Large intestine (tissue), 3 donors: ENCODE measurements around the gene MAN1A2. TPM values are rescaled to one million over a fixed set of nuclear protein-coding genes. Genes with fewer than 3 reads are reported as not detected.
"Not testable (repeated sequence)": the region's sequence is repeated elsewhere in the genome, so short reads cannot be mapped to it uniquely, and the experiment has no call there.

ENCODE experiments used
- DNase-seq, 2 donors: peaks; one replicate each; pipeline versions ENCODE4 v3.0.0 to v3.0.0-alpha.2; 2013
- H3K27ac ChIP-seq: one replicate; pipeline ENCODE4 v1.5.1; 2013; ENCODE audit warnings: low read length
- H3K27me3 ChIP-seq: 2 replicates; pipeline ENCODE4 v1.6.1; 2013; ENCODE audit warnings: low read length; ENCODE audit not compliant: control insufficient read depth, insufficient read depth
- H3K36me3 ChIP-seq: 2 replicates; pipeline ENCODE4 v1.6.1; 2013; ENCODE audit warnings: low read length; ENCODE audit not compliant: control insufficient read depth, insufficient read depth
- H3K4me1 ChIP-seq: one replicate; pipeline ENCODE4 v1.6.1; 2013; ENCODE audit warnings: low read length; ENCODE audit not compliant: control insufficient read depth, insufficient read depth
- H3K4me3 ChIP-seq: one replicate; pipeline ENCODE4 v1.5.1; 2013; ENCODE audit warnings: low read length
- H3K9me3 ChIP-seq: one replicate; pipeline ENCODE4 v1.6.1; 2013; ENCODE audit warnings: mild to moderate bottlenecking, low read depth, low read length, moderate library complexity; ENCODE audit not compliant: control insufficient read depth
- WGBS: methylation state at CpG from one replicate; pipeline ENCODE4 v1.1.5; 2013; ENCODE audit warnings: low lambda C conversion rate; ENCODE audit not compliant: insufficient coverage; 5-methylcytosine and 5-hydroxymethylcytosine counted together
- polyA plus RNA-seq: library from polyadenylated mRNA; unstranded; fragments of 120-200 nt; gene quantifications from one replicate; pipeline ENCODE4 v1.2.1, GENCODE V29; 2013

The MAN1A2 gene
- polyA plus RNA-seq, 1 donor = 28.3 TPM

DNA sequence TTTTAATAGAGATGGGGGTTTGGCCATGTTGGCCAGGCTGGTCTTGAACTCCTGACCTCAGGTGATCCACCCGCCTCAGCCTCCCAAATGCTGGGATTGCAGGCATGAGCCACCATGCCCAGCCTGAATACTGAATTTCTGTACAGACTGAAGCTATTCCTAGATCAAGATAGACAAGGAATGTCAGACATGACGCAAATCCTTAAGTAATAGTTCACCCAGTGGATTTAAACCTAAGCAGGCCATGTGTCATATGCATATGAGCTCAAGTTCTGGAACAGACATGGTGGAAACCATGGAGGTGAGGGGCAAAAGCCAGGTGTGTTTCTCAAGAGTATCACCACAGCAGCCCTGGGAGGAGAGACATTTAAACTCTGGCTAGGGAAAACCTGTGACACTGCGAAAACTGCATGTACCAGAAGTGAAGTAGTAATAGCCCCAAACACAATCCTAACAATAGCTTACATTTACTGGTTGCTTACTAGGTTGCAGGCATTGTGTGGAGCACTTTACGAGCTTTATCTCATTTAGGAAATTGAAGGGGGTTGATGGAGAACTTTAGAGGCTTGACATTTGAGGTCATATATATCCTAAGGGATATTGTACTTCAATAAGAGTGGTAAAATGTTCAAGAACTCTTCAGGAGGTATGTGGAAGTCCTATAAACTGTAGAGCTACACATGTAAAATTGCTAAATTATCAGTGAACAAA lies 31.7 kb upstream of the MAN1A2 start:
- Histone ChIP-seq H3K27me3 (no peaks in the 10 kb centered on the region), H3K36me3 (no peaks in the 10 kb centered on the region), H3K4me3 (no peak overlapping the region), H3K27ac (no peak overlapping the region), H3K9me3 (no peaks in the 10 kb centered on the region), H3K4me1 (peaks cover 6% of the 10 kb centered on the region)
- no peak for DNase-seq
- 71% methylated on average over 1 of the region's 4 CpGs for WGBS

DNA sequence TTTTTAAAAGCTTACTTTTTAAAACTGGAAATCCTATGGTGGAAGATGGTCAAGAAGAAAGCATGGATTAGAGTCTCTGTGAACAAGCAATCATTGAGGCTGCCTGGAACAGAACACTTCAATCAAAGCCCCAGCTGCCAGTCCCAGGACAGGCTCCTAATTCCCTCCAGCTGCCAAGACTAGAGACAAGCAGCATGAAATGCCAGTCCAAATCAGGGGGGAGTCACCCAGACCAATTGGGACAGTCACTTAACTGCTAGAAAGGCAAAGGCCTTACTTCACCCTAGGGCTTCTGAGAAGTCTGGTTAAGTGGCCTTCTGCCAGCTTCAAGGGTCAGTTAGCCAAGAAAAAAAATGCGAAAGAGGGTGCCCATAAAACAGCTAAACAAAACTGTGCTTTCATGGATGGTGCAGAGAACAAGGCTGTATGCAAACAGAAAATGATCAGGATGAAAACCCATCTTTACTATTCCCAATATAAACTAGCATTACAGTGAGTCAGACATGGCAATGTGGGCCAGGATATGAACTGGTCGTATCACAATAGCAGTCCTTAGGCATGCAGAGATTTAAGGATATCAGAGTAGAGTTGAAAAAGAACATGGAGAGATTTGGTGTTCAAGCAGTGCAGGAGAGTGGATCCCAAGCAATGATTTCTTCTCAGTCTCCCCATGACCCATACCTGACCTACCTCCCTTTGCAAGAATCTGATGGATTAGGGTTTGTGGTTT lies 31.0 kb upstream of the MAN1A2 start:
- Histone ChIP-seq H3K27me3 (no peaks in the 10 kb centered on the region), H3K4me3 (no peak overlapping the region), H3K4me1 (peaks cover 6% of the 10 kb centered on the region), H3K27ac (no peak overlapping the region), H3K36me3 (no peaks in the 10 kb centered on the region), H3K9me3 (no peaks in the 10 kb centered on the region)
- no peak for DNase-seq
- 0% methylated on average over 1 of the region's 2 CpGs for WGBS

DNA sequence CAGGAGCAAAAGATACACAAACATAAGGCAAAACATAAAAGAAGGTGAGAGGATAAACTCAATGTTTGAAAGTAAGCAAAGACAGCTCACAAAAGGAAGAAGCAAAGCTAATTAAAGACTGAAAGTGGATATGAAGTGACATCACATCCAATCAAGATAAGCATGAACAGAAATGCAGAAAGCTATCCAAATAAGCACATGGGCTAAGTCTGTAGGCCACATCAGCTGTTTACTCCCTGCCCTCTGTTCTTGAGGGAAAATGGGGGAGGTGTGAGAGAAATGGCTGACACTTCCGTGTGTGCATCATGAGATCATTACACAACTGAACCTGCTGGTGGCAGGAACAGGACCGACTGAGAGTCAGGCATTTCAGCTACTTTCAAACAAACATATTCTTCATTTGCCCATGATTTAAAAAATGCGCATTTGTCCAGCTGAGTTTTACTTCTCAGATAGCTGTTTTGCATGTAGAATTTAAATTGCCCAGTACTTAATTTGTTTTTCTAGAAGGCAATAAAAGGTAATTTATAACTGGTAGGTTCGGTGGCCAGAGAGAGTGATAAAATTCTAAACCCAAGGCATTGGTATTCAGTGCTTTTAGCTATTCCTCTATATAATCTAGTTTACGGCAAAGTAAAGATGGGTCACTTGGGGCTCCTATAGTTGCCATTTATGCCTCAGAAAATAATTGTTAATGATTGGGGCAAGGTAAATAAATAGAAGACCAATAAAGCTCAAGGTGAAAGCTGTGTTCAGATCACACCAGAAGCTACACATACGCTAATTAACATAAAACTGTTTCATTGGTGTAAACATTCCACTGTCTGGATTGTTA lies 27.2 kb upstream of the MAN1A2 start:
- WGBS = 38% methylated on average over 2 of the region's 6 CpGs
- H3K9me3 ChIP-seq = no peaks in the 10 kb centered on the region
- peak overlapping the region; percentile 82 for H3K27ac ChIP-seq
- no peaks in the 10 kb centered on the region for H3K36me3 ChIP-seq
- H3K4me1 ChIP-seq = peaks cover 6% of the 10 kb centered on the region
- H3K4me3 ChIP-seq = peak overlapping the region; percentile 19
- peak; percentile 90 to 95 for DNase-seq
- H3K27me3 ChIP-seq = no peaks in the 10 kb centered on the region

DNA sequence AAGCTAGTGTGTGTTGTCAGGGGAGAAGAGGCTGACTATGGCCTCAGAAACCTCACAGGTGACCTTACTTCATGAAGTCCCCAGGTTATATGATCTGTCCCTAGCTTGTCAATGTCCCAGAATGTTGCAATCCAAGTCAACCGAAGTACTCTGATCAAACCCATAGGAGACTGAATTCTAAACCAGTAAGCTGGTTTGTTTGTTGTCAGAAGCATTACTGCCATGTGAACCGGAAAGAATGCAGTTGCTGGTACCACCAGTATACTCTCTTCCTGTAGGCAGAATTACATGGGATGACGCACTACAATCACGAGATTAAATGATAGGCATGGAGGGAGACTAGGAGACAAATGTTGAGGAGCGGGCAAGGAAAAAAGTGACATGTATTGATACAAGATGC lies 26.1 kb upstream of the MAN1A2 start:
- H3K27me3 ChIP-seq = no peaks in the 10 kb centered on the region
- no peak for DNase-seq
- H3K36me3 ChIP-seq = no peaks in the 10 kb centered on the region
- H3K4me3 ChIP-seq = no peak overlapping the region
- peaks cover 6% of the 10 kb centered on the region for H3K4me1 ChIP-seq
- H3K9me3 ChIP-seq = no peaks in the 10 kb centered on the region
- WGBS = no CpG with 5 or more reads among the region's 5 CpGs
- no peak overlapping the region for H3K27ac ChIP-seq

DNA sequence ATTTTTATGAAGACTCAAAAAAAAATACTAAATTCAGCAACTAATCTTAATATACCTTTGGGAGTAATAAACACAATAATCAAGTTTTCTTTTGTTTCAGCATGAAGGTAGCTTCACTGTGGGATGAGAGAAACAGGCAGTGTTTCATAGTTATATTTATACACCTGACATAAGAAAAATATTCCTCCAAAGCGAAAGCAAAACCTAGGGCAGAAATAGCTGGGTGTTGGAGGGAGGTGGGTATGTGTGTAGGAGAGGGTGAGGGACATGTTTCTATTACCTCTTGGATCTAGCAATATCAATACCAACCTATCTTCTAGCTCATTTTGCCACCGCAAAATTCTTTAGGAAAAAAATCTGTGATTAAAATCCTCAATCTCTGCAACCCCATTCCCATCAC lies 24.9 kb upstream of the MAN1A2 start:
- 86% methylated on average over 1 of the region's 2 CpGs for WGBS
- no peaks in the 10 kb centered on the region for H3K36me3 ChIP-seq
- H3K4me3 ChIP-seq = no peak overlapping the region
- H3K27ac ChIP-seq = no peak overlapping the region
- no peaks in the 10 kb centered on the region for H3K9me3 ChIP-seq
- DNase-seq = peak in 1 of 2 donors; percentile 46
- no peaks in the 10 kb centered on the region for H3K27me3 ChIP-seq
- peaks cover 6% of the 10 kb centered on the region for H3K4me1 ChIP-seq

DNA sequence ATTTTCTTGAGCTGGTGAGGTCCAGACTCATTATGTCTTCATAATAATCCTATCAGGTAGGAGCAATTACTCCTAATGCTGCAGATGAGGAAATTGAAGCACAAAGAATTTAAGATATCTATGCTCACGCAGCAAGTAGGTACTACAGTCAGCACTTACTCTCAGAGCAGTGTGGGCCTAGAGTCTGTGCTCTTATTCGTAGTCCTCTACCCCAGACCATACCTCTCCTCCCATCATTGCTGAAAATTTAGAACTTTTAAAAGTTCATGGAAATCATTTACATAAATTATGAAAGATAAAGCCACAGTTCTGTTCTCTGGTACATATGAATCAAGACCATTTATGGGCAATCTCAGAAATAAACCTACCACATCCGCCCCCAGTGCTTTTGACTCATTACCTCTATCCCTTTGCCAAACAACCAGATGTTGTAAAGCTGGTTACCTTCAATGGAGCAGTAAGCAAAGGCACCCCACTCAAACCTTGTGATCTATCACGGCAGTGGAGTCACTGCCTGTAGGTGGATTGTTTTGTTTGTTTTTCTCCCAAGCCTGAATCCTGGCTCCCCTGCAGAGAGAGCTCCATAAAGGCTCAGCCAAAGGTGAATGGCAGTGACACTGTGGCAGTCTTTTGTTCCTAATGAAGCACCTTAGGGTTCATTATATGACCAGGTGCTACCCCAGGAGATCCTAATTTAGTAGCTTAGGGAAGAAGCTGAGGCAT lies 20.9 kb upstream of the MAN1A2 start:
- no CpG with 5 or more reads among the region's 4 CpGs for WGBS
- DNase-seq = no peak
- Histone ChIP-seq H3K4me1 (no peaks in the 10 kb centered on the region), H3K4me3 (no peak overlapping the region), H3K36me3 (no peaks in the 10 kb centered on the region), H3K27me3 (no peaks in the 10 kb centered on the region), H3K9me3 (no peaks in the 10 kb centered on the region), H3K27ac (no peak overlapping the region)

DNA sequence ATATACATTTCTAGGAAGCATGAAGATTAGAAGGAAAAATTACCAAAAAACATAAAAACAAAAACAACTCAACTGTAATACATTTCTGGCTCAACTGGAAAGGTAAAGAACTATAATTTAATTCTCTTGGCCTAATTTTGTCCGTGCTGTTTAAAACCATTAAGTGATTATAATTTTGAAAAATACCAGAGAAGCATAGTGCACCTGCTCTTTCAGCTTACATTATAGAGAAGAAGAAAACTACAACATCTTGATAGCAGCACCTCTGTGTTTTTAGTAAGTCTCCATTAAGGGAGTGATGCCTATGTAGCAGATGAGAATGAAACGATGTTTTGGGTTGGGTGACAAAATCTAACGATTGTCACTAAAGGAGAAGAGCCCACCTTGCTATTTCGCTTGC lies 19.3 kb upstream of the MAN1A2 start:
- Histone ChIP-seq H3K36me3 (no peaks in the 10 kb centered on the region), H3K9me3 (no peaks in the 10 kb centered on the region), H3K4me1 (no peaks in the 10 kb centered on the region), H3K27ac (no peak overlapping the region), H3K27me3 (no peaks in the 10 kb centered on the region), H3K4me3 (no peak overlapping the region)
- DNase-seq = no peak
- 90% methylated on average over 2 of the region's 4 CpGs for WGBS

DNA sequence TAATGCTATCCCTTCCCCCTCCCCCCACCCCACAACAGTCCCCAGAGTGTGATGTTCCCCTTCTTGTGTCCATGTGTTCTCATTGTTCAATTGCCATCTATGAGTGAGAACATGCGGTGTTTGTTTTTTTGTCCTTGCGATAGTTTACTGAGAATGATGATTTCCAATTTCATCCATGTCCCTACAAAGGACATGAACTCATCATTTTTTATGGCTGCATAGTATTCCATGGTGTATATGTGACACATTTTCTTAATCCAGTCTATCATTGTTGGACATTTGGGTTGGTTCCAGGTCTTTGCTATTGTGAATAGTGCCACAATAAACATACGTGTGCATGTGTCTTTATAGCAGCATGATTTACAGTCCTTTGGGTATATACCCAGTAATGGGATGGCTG lies 14.6 kb upstream of the MAN1A2 start:
- H3K36me3 ChIP-seq, H3K27me3 ChIP-seq, H3K9me3 ChIP-seq, DNase-seq, H3K4me3 ChIP-seq, H3K27ac ChIP-seq, H3K4me1 ChIP-seq: not testable (repeated sequence)
- no CpG with 5 or more reads among the region's 3 CpGs for WGBS

DNA sequence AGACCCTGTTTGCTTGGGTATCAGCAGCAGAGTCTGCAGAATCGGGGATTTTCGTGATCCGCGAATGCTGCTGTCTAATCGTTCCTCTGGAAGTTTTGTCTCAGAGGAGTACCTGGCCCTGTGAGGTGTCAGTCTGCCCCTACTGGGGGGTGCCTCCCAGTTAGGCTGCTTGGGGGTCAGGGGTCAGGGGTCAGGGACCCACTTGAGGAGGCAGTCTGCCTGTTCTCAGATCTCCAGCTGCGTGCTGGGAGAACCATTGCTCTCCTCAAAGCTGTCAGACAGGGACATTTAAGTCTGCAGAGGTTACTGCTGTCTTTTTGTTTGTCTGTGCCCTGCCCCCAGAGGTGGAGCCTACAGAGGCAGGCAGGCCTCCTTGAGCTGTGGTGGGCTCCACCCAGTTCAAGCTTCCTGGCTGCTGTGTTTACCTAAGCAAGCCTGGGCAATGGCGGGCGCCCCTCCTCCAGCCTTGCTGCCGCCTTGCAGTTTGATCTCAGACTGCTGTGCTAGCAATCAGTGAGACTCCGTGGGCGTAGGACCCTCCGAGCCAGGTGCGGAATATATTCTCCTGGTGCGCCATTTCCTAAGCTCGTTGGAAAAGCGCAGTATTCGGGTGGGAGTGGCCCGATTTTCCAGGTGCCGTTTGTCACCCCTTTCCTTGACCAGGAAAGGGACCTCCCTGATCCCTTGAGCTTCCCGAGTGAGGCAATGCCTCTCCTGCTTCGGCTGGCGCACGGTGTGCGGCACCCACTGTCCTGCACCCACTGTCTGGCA lies 9.2 kb upstream of the MAN1A2 start:
- not testable (repeated sequence) for DNase-seq, H3K36me3 ChIP-seq, H3K4me1 ChIP-seq, H3K27me3 ChIP-seq, H3K9me3 ChIP-seq, H3K27ac ChIP-seq
- no CpG with 5 or more reads among the region's 24 CpGs for WGBS
- peak overlapping the region; percentile 7 for H3K4me3 ChIP-seq
